HG03571 (cell line): ENCODE measurements around the gene CAMK2A.

Source experiments
- ATAC-seq: cut with Tn5 transposase; IDR thresholded peaks from one replicate; pipeline ENCODE4 v1.9.1; 2021; ENCODE audit not compliant: unreplicated experiment

Gene CAMK2A

DNA sequence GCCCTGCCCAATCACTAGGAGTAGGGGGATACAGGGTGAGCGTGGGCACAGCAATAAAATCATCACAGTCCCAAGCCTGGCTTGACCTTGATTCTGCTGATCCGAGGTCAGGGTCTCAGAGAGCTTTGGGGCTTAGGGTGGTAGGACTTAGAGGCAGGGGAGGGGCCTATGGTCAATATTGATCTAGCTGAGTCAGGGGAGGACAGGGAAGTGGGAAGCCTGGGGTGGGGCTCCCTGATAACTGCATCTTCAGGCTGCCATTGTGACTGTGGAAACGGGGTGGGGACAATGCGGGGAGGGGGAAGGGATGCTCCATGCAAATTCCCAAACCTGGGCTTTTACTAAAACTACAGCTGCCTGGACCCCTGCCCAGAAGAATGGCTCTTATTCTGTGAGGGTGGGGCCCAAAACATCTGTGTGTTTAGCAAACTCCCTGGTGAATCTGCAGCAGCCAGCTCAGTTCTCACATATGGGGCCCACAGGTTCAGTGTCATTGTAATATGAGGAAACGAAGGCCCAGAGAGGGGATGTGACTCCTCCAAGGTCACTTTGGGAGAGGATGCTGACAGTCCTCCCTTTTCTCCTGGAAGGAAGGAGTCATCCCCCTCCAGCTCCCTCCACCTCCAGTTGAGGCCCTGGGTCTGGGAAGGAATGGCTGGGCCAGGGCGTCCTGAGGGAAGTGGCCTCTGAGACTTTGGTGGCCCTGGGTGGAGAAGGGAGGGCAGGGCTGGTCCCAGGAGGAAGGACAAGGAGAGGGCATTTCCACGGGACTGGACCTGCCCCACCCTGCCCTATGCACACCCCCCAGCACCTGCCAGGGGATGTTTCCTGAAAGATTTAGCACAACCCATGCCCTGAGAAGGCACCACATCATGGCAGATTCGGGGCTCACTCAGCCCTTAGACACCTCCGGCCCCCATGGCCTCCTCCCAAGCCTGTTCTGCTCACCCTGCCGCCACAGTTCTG is 73.3 kb downstream of the CAMK2A start:
- ATAC-seq, result no peak

DNA sequence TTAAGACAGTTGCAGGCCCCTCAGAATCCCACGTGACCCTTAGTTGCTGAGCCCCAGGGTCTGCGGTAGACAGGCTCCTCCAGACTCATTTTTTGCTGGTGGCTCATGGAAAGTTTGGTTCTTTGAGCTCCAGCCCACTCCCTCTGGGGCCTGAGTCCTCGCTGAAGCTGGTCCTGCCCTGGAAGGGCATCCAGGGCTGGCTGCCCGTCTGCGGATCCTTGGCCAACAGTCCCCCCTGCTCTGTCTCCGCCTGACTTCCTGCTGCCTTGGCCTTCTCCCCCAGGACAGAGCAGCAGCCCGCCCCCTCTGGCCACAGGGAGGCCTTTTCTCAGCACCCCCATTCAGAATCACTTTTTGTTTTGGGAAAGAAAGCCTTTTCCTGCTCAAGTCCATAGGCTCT is 75.3 kb downstream of the CAMK2A start:
- ATAC-seq, result no peak

DNA sequence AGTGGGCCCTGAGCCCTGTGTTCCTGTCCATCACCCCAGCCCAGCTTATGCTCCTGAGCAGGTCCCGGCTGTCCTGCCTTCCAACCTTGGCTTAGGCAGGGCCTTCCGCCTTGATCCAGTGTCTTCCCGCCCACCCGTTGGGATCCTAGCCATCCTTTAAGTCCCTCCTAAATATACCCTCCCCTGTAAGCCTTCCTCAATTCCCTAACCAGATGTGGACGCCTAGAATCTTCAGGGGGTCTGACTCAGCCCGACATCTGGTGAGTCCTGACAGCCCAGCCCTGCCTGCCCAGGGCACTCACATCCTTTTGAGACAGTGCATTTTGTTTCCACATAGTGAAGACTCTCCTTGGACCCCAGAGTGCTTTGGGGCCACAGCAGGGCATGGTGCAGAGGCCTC is 76.0 kb downstream of the CAMK2A start:
- no peak for ATAC-seq

DNA sequence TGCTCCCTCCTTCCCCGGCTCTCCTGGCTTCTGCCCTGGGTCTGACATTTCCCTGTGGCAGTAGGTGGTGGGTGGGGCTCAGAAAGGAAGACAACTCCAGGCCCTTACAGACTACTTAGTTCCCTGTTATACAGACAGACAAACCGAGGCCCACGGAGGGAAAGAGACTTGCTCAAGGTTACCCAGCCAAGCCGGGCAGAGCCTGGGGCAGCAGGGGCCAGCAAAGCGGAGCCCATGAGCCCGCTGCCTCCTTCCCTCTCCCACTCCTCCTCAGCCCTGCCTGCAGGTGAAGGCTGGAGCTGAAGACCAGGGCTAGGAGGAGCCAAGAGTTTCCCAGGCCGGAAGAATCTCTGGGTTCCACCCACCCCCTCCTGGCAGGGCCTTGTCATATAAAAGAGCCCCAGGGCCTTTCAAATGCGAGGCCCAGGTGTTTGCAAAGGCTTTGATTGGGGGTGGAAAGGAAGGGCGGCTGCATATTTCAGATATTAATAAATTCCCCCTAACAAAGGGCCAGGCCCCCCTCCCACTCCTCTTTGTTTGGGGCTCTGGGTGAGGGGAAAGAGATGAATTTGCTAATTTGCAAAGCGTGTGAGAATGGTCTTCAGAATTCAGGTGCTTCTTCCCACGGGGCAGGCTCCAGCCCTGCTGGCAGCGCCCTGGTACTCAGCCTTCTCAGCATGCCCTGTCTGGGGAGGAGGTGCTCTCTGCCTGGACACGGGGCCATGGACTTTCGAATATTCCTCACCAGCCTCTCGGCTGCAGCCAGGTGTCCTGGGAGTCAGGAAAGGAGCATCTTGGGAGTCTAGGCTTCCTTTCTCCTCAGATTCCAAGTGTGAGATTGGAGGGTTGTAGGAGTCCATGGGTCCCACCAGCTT is 78.2 kb downstream of the CAMK2A start:
- ATAC-seq, result no peak

DNA sequence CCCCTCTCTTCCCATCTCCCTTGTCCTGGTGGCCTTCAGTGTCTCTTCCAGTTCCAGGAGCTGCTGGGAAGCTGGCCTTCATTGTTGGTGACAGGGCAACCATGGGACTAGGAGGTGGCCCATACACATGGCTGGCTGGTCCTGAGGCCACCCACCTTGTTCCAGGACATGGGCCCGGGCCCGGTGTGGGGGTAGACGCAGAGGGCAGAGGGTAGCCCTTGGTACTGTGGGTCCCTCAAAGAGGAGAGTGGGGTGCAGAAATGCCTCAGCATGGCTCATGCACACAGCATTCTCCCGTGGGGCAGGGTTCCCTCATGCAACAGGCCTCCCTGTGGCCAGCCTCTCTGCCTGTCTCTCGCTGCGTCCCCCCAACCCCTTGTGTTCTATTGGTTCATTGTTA is 78.9 kb downstream of the CAMK2A start:
- ATAC-seq, result no peak

DNA sequence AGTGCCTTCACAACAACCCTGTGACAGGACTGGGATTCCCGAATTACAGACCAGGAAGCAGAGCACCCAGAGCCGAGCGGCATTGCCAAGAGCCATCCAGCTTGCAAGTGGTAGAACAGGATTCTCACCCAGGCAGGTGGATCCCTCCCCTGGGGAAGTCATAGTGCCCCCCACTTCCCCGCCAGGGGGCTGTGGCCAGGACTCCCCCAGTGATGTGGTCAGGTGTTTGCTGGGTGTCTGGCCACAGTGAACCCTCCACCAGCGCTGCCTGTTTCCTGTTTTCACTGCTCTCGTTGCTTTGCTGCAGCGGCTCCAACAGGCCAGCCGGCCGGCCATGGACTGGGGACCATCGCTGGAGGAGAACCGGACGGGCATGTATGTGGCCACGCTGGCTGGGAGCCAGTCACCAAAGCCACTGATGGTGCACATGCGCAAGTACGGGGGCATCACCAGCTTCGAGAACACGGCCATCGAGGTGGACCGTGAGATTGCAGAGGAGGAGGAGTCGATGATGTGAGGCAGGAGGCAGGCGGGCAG is 80.4 kb downstream of the CAMK2A start:
- no peak for ATAC-seq

DNA sequence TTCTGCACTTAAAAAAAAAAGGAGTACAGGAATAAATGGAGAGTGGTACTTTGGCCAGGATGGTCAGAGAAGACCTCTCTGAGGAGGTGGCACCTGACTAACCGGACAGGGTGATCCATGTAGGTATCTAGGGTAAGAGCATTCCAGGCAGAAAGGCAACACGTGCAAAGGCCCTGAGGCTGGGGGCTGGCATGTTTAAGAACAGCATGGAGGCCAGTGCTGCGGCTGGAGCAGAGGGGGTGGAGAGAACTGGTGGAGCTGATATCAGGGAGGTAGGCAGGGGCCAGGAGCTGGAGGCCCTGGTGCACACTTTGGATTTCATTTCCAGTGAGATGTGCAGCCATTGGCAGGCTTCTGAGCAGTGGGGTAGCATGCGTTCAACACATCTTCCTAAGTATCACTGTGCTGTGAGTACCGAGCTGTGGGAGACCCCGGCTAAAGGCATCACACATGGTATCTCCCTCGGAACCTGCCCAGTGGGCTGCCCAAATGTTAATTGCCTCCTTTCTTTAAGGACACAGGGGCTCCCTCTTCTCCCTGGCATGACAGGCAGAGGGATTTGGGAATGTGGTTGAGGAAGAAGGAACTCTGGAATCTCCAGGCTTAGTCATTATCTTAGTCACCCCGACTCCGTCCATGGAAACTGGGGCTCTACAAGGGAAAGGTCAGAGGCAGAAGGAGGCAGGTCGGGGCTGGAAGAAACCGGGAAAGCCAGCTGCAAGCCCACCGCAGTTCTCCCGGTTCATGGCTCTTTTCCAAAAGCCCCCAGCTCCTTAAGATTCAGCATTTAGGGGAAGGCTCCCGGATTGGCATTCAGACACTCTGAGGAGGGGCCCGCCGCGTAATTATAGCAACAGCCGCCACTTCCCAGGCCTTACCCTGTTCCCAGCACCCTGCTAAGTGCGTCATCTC is 81.1 kb downstream of the CAMK2A start:
- ATAC-seq, result no peak

DNA sequence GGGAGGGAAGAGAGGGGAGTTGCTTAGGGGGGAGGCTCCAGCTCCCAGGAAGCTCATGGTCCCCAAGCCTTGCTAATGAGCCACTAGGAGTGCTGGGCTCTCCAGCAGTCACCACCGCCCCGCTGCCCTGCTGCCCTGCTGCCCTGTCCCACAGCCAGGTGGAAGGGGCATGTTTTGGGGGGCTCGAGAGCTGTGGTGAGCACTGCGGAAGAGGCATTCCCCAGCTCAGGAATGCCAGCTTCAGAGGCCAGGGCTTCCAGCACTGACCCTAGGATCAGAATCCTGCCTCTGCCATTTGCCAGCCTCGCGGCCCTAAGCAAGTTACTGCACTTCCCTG is 82.8 kb downstream of the CAMK2A start:
- no peak for ATAC-seq

DNA sequence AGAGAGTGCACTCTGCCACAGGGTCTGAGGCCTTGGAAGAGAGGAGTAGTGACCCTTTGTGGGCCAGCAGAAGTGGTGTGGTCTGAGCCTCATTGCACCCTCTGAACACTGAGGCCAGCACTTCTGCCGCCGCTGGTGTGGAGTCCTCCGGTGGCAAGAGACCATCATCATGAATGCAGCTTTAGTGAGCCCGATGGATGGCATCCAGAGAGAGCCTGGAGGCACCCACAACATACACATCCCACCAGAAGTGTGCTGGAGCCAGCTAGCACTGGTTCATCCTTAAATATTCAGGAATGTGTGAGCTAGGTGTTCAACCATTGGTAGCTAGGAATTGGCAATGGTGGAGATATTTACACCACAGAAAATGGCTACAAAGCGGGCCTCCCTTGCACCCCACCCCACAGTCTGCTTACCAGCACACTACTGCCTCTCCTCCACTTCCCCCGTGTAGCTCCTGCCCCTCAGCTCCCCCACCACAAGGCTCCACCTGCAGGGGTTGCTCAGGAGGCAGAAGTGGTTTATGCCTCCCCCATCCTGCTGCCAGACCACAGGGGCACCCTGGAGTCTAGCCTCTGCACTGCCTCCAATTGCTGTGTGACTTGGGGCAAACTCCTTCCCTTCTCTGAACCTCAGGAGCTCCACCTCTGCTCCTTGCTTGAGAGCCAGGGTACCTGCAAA is 83.3 kb downstream of the CAMK2A start:
- no peak for ATAC-seq

DNA sequence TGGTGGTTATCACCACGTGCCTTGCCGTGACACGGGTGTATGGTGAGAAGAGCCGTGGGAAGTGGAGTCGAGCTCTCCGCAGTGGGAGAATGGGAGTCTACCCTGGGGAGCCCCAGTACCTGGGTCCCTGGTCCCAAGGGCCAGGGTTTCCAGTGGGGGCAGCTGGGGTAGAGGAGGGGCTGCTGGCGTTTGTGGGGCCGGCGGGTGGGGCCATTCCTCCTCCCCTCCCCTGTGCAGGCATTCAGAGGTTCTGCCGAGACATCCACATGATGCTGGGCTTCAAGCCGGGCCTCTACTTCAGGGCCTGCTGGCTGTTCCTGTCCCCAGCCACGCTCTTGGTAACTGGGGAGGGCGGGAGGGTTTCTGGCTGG is 85.0 kb downstream of the CAMK2A start:
- no peak for ATAC-seq

DNA sequence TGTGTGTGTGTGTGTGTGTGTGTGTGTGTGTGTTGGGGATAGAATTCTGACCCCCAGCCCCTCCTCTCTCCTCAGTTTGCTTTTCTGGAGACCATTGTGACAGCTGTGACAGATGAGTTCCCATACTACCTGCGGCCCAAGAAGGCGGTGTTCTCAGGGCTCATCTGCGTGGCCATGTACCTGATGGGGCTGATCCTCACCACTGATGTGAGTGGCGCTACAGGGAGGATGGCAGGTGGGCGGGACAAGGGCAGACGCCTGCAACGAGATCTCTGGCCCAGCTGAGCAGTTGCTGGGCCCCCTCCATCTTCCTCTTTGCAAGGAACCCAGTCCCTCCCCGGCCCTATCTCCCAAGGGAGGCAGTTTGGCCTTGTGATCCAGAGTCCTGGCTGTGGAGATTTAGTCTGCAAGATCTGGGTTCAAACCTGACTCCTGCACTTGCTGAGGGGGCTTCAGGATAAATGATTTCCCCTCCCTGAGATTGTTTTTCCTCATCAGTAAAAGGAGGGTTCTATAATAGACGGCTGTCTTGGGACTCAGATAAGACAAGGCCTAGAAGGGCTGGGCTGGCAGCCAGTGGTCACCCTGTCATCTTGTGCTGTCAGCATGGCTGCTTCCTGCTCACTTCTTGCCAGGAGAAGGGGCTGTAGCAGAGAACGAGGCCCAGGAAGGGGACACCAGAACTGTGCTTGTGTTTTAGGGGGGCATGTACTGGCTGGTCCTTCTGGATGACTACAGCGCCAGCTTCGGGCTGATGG is 85.6 kb downstream of the CAMK2A start:
- no peak for ATAC-seq

DNA sequence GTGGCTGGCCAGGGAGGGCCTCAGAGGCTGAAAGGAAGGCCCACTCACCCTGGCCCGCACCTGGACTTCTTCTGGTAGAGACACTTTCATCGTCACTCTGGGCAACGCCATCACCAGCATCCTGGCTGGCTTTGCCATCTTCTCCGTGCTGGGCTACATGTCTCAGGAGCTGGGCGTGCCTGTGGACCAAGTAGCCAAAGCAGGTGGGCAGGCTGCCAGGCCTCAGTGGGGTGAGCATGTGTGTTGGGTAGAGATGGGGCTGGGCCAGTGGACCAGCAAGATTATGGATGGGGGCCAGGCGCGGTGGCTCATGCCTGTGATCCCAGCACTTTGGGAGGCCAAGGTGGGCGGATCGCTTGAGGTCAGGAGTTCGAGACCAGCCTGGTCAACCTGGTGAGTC is 87.1 kb downstream of the CAMK2A start:
- ATAC-seq, result no peak

DNA sequence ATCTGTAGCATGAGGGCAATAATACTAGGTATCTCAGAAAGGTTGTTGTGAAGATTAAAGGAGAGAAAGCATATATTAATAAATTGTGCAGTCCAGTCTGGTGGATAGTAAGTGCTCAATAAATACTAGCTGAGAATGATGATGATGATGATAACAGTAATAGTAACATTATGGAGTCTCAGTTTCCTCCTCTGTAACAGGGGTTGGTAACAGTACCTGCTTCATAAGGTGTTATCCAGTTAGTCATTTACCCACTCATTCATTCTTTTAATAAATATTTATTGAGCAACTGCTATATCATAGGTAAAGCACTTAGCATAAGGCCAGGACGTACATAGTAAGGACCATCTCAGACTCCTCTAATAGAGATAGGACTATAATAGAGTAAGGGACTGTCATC is 92.1 kb downstream of the CAMK2A start:
- no peak for ATAC-seq

DNA sequence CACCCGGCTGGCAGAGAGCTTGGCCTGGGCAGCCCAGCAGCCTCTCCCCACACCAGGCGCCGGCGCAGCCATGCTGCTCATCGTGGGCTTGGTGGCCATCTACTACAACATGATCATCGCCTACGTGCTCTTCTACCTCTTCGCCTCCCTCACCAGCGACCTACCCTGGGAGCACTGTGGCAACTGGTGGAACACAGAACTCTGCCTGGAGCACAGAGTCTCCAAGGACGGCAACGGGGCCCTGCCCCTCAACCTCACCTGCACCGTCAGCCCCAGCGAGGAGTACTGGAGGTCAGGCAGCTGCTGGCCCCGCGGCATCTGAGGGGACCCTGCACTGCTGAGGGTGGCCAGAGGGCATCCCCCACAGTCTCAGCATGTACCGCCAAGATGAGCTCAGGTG is 92.6 kb downstream of the CAMK2A start:
- ATAC-seq, result no peak

DNA sequence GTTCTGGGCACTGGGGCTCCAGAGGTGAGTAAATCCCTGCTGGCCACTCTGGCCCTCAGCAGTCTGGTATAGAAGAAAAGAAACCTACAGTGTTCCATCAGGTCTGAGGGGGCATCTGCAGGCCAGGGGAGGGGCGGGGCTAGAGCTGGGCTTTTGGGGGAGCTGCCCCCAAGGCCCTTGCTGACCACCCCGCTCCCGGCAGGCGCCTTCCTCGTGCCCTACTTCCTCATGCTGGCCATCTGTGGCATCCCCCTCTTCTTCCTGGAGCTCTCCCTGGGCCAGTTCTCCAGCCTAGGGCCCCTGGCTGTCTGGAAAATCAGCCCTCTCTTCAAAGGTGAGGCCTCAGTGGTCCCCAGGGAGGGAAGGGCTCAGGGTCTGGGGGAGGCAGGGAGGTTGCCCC is 93.1 kb downstream of the CAMK2A start:
- ATAC-seq, result no peak

DNA sequence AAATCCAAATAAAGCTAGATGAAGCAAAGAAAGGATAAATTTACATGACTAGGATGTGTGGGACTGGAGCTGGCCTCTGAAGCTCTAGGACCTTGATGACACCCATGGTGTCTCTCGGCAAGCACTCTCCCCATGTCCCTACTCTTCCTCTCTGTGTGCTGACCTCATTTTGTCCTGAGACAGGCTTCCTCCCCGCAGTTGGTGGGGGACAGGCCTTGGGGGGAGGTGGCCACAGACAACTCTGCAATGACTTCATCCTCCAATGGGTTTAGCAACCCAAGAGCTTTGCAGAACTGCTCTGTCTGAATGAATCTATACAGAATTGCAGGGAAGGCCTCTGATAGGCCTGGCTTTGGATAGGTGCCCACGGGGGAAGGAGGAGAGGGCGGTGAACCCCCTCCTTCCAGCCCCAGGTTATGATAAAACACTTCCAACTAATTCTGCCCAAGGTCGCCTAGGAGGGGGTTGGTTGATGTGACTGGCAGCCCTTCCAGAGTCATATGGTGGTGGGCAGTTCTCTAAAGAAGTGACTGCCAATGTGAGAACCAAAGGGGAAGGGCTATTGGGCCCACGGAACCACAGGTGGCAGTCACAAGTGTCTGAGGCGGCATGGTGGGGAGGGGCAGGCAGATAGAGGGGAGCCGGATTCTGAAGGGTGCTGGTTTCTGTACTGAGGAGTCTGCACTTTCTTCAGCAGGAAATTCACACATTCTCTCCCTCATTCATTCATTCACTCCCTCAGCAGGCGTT is 93.7 kb downstream of the CAMK2A start:
- ATAC-seq, result no peak

DNA sequence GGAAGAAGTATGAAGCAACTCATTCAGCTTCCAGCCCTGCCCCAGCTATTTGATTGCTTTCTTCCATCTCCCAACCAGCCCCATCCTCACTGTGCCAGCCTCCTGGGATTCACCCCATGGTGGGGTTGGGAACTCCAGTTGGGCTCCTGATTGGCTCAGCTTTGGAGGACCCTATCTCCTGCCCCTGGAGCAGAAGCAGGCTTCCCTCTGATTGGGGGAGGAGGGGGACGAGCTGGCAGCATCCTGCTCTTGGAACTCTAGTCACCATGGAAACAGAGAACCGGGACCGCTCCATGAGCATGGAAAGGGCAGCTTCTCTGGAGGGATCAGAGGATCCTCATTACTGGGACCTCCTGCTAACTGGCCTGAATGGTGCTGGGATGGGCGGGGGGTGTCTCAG is 97.1 kb downstream of the CAMK2A start:
- no peak for ATAC-seq

DNA sequence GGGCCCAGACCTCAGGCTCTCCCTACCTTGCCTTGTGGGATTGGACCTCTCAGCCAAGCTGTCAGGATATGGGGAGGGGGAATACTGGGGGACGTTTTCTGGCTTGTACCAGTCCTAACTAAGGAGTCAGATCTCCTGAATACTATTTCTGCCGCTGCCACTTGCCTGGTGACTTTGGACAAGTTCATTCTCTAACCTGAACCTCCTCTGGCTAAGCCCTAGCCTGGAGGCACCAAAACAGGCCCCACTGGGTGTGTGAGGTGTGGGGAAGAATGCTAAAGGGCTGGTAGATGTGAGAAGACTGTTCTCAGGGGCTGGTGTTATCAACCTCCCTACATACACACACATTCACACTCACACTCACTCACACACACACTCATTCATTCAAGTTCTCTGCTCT is 98.6 kb downstream of the CAMK2A start:
- ATAC-seq, result no peak

DNA sequence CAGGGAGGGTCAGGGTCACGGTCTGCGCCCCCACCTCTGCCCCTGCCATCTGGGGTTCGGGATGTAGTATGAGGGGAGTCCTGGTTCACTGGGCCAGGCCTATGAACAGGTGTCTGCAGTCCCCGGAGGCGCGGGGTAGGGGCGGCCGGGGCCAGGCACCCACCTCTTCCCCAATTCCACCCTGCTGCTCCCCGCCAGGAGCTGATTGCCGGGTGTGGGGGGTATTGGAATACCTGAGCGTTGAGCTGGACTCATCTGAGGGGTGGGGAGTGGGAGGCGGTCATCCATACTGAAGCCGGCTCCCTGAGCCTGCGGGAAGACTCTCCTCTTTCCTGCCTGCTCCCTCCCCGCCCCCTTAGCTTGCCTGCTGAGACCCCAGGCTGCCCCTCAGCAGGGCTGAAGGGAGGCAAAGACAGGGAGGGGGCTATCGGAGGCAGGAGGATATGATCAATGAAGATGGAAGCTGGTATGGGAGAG is 99.0 kb downstream of the CAMK2A start:
- no peak for ATAC-seq
